DND-41 (cell line): Measurements from ENCODE around the gene EIF2B1.

ENCODE experiments used
- CTCF ChIP-seq: IDR thresholded peaks from 2 replicates; pipeline ENCODE4 v1.5.1; 2012; ENCODE audit warnings: borderline replicate concordance, low read length, moderate library complexity, mild to moderate bottlenecking; ENCODE audit not compliant: poor library complexity, severe bottlenecking; ENCODE audit errors: extremely low read depth
- EZH2 ChIP-seq: IDR thresholded peaks from 3 replicates; pipeline ENCODE4 v1.6.1; 2012; ENCODE audit warnings: borderline replicate concordance, low read depth, mild to moderate bottlenecking, moderate library complexity, low read length, inconsistent platforms; ENCODE audit not compliant: severe bottlenecking

- TF ChIP-seq CTCF: no peak
- no peak for TF ChIP-seq EZH2
Measured at GRCh38 chr12:123675436-123675835, 42.0 kb upstream of the EIF2B1 start.
